ENCODE measurements around the gene HOXD4.

Gene HOXD4

GRCh38 chr2:176192351-176192750, 41.0 kb downstream of the HOXD4 start:
- Histone ChIP-seq H3K36me3 (ENCODE audit: control insufficient read depth in 2 of 2, insufficient read depth in 1 of 2, low read length in 2 of 2) (no peaks in the 10 kb centered on the region), H3K4me1 (ENCODE audit: control insufficient read depth, insufficient read depth, low read length) (peaks cover 12% of the 10 kb centered on the region), H3K4me3 (ENCODE audit: low read depth, low read length) (no peak overlapping the region), H3K27ac (ENCODE audit: extremely low read depth, low read depth, low read length) (no peak overlapping the region), H3K9me3 (ENCODE audit: control insufficient read depth, insufficient read depth, low read depth, low read length) (no peaks in the 10 kb centered on the region)
- POLR2A ChIA-PET: no interaction called here
- CTCF ChIA-PET: interaction anchor here (0.5 to 1.0 kb wide), 3 partner anchors 53 to 263 kb away, joined by 3 to 4 read pairs (median 4); no protein-coding TSS in a partner anchor
- TF ChIP-seq ZSCAN16 (tag by site-specific recombination; IDR thresholded peaks at IDR 0.05) (no peak), GLIS1 (tag by site-specific recombination; IDR thresholded peaks at IDR 0.05) (peak; percentile 49)

- ChIA-PET CTCF (interaction anchor here (1.6 kb wide), 1 partner anchor 262 kb away, joined by 4 read pairs; no protein-coding TSS in a partner anchor), POLR2A (no interaction called here)
- no peak overlapping the region for H3K27ac ChIP-seq (ENCODE audit: extremely low read depth, low read depth, low read length)
- no peak overlapping the region for H3K4me3 ChIP-seq (ENCODE audit: low read depth, low read length)
- TF ChIP-seq ZNF639 (tag by site-specific recombination; IDR thresholded peaks at IDR 0.05) (no peak), ZSCAN18 (tag by site-specific recombination; IDR thresholded peaks at IDR 0.05) (no peak), ZBTB21 (tag by site-specific recombination; IDR thresholded peaks at IDR 0.05) (no peak), ZNF138 (tag by site-specific recombination; IDR thresholded peaks at IDR 0.05; ENCODE audit: borderline replicate concordance) (no peak), KLF17 (tag by site-specific recombination; IDR thresholded peaks at IDR 0.05) (no peak), SETDB1 (IDR thresholded peaks at IDR 0.05; ENCODE audit: insufficient read length, low read length) (no peak), SALL2 (tag by site-specific recombination; IDR thresholded peaks at IDR 0.05; ENCODE audit: borderline replicate concordance) (no peak), ZNF768 (tag by site-specific recombination; IDR thresholded peaks at IDR 0.05) (no peak), BCL6B (tag by site-specific recombination; IDR thresholded peaks at IDR 0.05) (no peak), ZNF791 (tag by site-specific recombination; IDR thresholded peaks at IDR 0.05) (no peak), PRDM4 (tag by site-specific recombination; IDR thresholded peaks at IDR 0.05) (no peak), ZBTB26 (tag by site-specific recombination; optimal IDR thresholded peaks at IDR 0.05) (no peak), ZNF623 (tag by site-specific recombination; IDR thresholded peaks at IDR 0.05) (no peak), ZNF548 (tag by site-specific recombination; IDR thresholded peaks at IDR 0.05) (no peak)
- peaks cover 12% of the 10 kb centered on the region for H3K4me1 ChIP-seq (ENCODE audit: control insufficient read depth, insufficient read depth, low read length)
- H3K9me3 ChIP-seq (ENCODE audit: control insufficient read depth, insufficient read depth, low read depth, low read length): no peaks in the 10 kb centered on the region
- H3K36me3 ChIP-seq (ENCODE audit: control insufficient read depth in 2 of 2, insufficient read depth in 1 of 2, low read length in 2 of 2): no peaks in the 10 kb centered on the region
Measured at GRCh38 chr2:176193048-176193447, 41.7 kb downstream of the HOXD4 start.
